Testis (tissue), 3 donors: ENCODE data around the gene NCS1. TPM values are rescaled to one million over a fixed set of nuclear protein-coding genes. Genes with fewer than 3 reads are reported as not detected.

Source experiments
- DNase-seq: peaks from one replicate; pipeline ENCODE4 v3.0.0-alpha.2; 2019
- H3K27ac ChIP-seq, 2 donors: fragments of 200-600 bp; sonication (generic); one replicate each; pipeline ENCODE4 v1.5.1; 2019
- H3K27me3 ChIP-seq: fragments of 200-600 bp; sonication (generic); one replicate; pipeline ENCODE4 v1.5.1; 2019
- H3K36me3 ChIP-seq: fragments of 200-600 bp; sonication (generic); one replicate; pipeline ENCODE4 v1.5.1; 2017; ENCODE audit warnings: low read depth; ENCODE audit errors: missing control alignments
- H3K4me1 ChIP-seq: fragments of 200-600 bp; sonication (generic); one replicate; pipeline ENCODE4 v1.5.1; 2019
- H3K4me3 ChIP-seq, 2 donors: fragments of 200-600 bp; sonication (generic); one replicate each; pipeline ENCODE4 v1.5.1; 2017 to 2019
- H3K9me3 ChIP-seq: fragments of 200-600 bp; sonication (generic); one replicate; pipeline ENCODE4 v1.5.1; 2017
- CTCF ChIP-seq, 3 experiments: fragments of 450-650 bp in 2 of 3; fragments of 200-600 bp in 1 of 3; sonication (generic) in 1 of 3; IDR thresholded peaks; one replicate each; pipeline ENCODE4 v1.5.1; 2016 to 2019; ENCODE audit warnings: antibody characterized with exemption in 3 of 3, mild to moderate bottlenecking in 2 of 3, moderate library complexity in 1 of 3
- POLR2A ChIP-seq: fragments of 450-650 bp; IDR thresholded peaks from one replicate; pipeline ENCODE4 v1.6.1; 2017; ENCODE audit warnings: antibody characterized with exemption, mild to moderate bottlenecking, moderate library complexity
- WGBS, 2 donors: methylation state at CpG; one replicate each; pipeline ENCODE4 v1.1.5; 2018; 5-methylcytosine and 5-hydroxymethylcytosine counted together
- intact Hi-C: fragments of 100-400 bp; cut with DNase I; formaldehyde crosslinking; loops from one replicate; pipeline ENCODE4 v1.15.1; 2023; ENCODE audit warnings: low total_unique reads
- polyA plus RNA-seq: library from polyadenylated mRNA; stranded (reverse); fragments of 350-450 nt; fragmentation: Illumina TruSeq; extraction: RNeasy Lipid Tissue Mini Kit (QIAGEN cat#74804); gene quantifications from one replicate; pipeline ENCODE4 v1.2.3, GENCODE V29; 2014; ENCODE audit warnings: low read depth, low replicate concordance; ENCODE audit not compliant: insufficient read depth
- total RNA-seq, 2 donors: library from RNA; depleted of rRNA; stranded (reverse); fragments of >200 nt; gene quantifications; one replicate each; pipeline ENCODE4 v1.2.3, GENCODE V29; 2016

NCS1 gene
- total and polyA plus RNA-seq, 3 donors from 2014 or later, result 5.2 to 13.0 (median 5.2) TPM

DNA sequence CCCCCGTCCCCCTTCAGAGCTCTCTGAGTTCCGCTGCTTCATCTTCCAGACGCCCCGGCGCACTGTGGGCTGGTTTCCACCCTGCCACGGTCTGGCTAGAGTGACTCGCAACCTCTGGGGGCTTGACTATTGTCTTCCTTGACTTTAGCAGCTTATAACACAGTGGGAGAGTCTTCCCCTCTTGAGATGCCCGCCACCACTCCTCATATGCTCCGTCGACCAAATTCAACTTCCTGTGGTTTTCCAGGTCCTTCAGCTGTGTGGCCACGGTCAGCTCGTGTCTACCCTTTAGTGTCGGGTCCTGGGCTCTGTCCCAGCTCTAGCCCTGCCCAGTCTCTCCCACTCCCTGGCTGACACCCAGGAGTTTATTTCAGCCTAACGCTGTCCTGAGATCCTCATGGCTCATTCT lies 28.2 kb upstream of the NCS1 start:
- peak; percentile 43 for DNase-seq
- TF ChIP-seq POLR2A, result no peak
- TF ChIP-seq CTCF (IDR thresholded peaks at IDR 0.05), result no peak
- Histone ChIP-seq H3K4me3 (no peak overlapping the region), H3K4me1 (peaks cover 6% of the 10 kb centered on the region), H3K27ac (no peak overlapping the region), H3K9me3 (no peaks in the 10 kb centered on the region), H3K36me3 (no peaks in the 10 kb centered on the region), H3K27me3 (no peaks in the 10 kb centered on the region)
- WGBS, 2 donors, result 27 to 55% methylated on average over 14 of the region's 14 CpGs
- intact Hi-C loops, result no loop called here

GRCh38 chr9:130144703-130145102 lies 27.5 kb upstream of the NCS1 start:
- H3K27me3 ChIP-seq, result no peaks in the 10 kb centered on the region
- H3K4me1 ChIP-seq, result no peaks in the 10 kb centered on the region
- no peaks in the 10 kb centered on the region for H3K9me3 ChIP-seq
- H3K36me3 ChIP-seq, result no peaks in the 10 kb centered on the region
- WGBS, 2 donors, result 67 to 84% methylated on average over 5 of the region's 5 CpGs
- DNase-seq, result no peak
- H3K27ac ChIP-seq, result no peak overlapping the region
- no peak overlapping the region for H3K4me3 ChIP-seq
- intact Hi-C loops, result no loop called here
- TF ChIP-seq CTCF (IDR thresholded peaks at IDR 0.05) (no peak), POLR2A (no peak)

- Histone ChIP-seq H3K4me3 (no peak overlapping the region), H3K9me3 (no peaks in the 10 kb centered on the region), H3K4me1 (no peaks in the 10 kb centered on the region), H3K27ac (no peak overlapping the region), H3K27me3 (no peaks in the 10 kb centered on the region), H3K36me3 (no peaks in the 10 kb centered on the region)
- TF ChIP-seq CTCF (IDR thresholded peaks at IDR 0.05) (no peak), POLR2A (no peak)
- 76 to 81% methylated on average over 1 of the region's 1 CpG for WGBS, 2 donors
- DNase-seq, result no peak
- intact Hi-C loops, result no loop called here
Observed at GRCh38 chr9:130145658-130146057, 26.5 kb upstream of the NCS1 start.

GRCh38 chr9:130147198-130147597 lies 25.0 kb upstream of the NCS1 start:
- TF ChIP-seq CTCF (IDR thresholded peaks at IDR 0.05) (no peak), POLR2A (no peak)
- 90 to 91% methylated on average over 5 of the region's 5 CpGs for WGBS, 2 donors

GRCh38 chr9:130147910-130148309 lies 24.3 kb upstream of the NCS1 start:
- DNase-seq, result no peak
- Histone ChIP-seq H3K4me3 (no peak overlapping the region), H3K27ac (no peak overlapping the region), H3K36me3 (no peaks in the 10 kb centered on the region), H3K27me3 (no peaks in the 10 kb centered on the region), H3K4me1 (no peaks in the 10 kb centered on the region), H3K9me3 (no peaks in the 10 kb centered on the region)
- 93 to 96% methylated on average over 3 of the region's 3 CpGs for WGBS, 2 donors
- no peak for TF ChIP-seq CTCF (IDR thresholded peaks at IDR 0.05)
- TF ChIP-seq POLR2A, result no peak
- intact Hi-C loops, result no loop called here

More at GRCh38 chr9:130147198-130147597, 25.0 kb upstream of the NCS1 start:
- DNase-seq, result no peak
- no peaks in the 10 kb centered on the region for H3K27me3 ChIP-seq
- H3K4me1 ChIP-seq, result no peaks in the 10 kb centered on the region
- H3K9me3 ChIP-seq, result no peaks in the 10 kb centered on the region
- no peaks in the 10 kb centered on the region for H3K36me3 ChIP-seq
- intact Hi-C loops, result no loop called here
- H3K4me3 ChIP-seq, result no peak overlapping the region
- H3K27ac ChIP-seq, result no peak overlapping the region
